Fibroblast of skin of abdomen (primary cell): ENCODE measurements around the gene BMP6.
"Not testable (repeated sequence)": the region's sequence is repeated elsewhere in the genome, so short reads cannot be mapped to it uniquely, and the experiment has no call there.

Experiments used
- DNase-seq: peaks from one replicate; pipeline ENCODE4 v3.0.0-alpha.2; 2013

The BMP6 gene

DNA sequence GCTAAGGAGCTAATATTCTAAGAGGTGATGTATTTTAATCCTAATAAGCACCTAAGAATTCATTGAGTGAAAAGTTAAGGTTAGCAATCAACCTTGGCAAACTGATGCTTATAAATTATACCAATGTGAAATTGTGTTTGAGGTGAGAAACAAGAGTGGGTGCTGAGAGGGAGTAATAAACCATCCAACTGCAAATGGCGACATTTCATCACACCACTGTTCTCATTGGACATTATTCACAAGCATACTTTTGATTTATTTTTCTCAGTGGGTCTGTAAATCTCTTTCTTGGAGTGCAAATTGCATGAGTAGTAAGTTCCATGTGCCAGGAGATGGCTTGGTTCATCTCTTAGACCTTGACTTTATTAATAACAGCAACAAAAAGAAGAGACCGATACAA, 71.5 kb downstream of the BMP6 start:
- no peak for DNase-seq

DNA sequence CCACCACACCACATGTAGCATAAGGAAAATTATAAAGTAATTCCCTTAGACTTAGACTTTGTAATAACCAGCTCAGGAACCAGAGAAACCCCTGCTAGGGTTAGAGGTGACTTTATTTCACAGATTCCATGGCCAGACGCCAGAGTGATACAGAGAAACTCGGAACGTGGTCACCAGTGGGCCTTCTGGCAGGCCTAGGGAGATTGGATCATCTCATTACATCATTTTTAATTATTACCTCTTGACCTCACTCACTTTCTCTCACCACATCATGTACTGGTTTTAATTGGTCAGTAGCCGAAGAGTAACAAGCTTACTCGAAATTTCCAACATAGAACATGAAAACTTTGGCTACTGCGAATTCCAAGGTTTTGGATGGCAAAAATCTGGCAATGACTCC, 72.9 kb downstream of the BMP6 start:
- no peak for DNase-seq

DNA sequence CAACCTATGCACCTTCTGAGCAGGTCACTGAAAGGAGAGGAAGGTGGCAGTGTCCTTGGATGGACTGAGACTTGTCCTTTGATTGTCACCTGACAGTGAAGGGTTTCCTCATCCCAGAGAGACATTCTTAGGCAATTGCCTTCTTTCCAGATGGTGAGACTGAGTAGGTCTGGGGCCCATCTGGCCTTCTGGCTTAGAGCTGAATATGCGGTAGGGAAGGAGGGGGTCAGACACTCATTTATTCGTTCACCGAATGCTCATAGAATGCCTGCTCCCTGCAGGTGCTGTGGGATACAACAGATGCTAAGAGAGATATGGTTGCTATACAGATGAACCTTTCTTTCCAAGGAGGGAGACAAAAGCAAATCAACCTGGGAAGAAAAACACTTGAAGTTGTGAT, 76.8 kb downstream of the BMP6 start:
- DNase-seq: no peak

DNA sequence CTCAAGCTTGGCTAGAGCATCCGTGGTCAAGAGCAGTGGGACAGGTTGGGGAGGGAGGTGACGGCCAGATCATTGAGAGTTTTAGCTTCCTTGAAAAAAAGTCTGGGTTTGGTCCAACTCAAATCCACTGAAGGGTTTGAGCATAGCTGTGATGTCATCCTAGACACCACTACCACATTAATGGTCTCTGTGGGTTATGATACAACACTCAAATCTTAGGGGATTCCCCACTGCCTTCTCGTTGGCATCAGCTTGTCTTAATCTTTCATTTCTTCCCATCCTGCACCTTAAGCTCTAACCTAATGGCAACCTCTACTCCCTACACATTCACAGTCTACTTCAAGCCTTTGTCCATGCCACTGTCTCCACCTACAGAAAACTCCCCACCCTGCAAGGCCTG, 77.3 kb downstream of the BMP6 start:
- DNase-seq: no peak

DNA sequence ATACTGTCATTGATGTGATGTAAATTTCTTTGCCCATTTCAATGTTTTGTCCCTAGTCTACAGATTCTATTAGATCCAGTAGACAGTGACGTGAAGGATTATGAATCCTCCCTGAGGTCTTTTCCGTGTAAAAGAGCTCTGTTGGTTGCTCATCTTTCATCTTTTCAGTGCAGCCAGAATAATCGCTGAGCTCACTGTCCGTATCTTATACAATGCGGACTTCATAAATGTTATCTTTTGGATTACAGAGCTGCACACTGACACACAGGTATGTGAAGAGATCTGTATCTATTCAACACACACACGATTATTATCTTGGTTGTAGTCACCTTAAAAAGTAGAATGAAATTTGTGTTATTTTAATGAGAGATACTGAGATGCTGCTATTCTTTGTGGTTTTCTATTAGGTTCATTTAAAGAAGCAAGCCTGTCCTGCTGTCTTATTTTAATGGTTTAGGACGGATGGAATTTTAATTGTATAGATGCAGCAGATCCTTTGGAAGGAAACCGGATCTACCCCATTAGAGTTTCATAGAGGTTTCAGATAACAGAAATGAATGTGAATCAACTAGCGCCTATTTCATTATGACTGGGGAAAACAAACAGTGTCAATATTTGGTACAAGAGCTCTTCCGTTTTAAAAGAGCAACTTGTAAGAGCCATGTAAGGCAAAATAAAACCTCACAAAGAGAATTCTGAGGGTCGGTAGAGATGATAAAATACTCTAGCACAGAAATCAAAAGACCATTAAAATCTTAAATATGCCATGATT, 79.4 kb downstream of the BMP6 start:
- DNase-seq: no peak

DNA sequence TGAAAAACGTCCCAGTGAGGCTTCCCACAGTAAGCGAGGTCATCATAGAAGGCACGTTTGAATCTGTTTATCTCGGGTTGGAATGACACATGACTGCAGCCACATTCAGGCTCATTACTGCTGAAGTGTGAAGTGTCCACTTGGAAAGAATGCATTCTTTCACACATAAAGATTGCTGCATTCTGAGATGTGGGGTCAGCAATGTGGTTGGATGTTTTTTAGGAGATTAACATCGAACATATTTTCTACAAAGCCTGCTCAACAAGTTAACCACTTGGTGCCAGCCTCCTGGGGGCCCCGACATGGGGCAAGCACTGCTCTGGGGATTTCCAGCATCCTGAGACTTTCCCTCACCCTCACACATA, 79.9 kb downstream of the BMP6 start:
- no peak for DNase-seq

DNA sequence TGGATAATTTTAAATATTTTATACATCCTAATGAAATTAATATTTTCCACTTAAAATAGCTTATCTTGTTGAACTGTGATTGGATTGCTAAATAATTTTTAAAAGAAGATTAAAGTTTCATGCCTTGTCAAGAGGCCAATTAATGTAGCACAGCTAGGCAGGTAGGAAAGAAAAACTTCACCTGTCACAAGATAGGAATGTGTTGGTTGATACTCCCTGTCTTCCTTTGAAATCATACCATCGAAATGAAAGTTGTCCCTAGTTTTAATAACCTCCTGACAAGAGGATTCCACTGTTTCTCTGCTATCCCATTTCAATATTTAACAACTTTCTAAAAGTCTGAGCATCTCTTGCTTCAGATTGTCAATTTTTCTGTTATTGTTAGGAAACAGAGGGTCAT, 80.8 kb downstream of the BMP6 start:
- no peak for DNase-seq

DNA sequence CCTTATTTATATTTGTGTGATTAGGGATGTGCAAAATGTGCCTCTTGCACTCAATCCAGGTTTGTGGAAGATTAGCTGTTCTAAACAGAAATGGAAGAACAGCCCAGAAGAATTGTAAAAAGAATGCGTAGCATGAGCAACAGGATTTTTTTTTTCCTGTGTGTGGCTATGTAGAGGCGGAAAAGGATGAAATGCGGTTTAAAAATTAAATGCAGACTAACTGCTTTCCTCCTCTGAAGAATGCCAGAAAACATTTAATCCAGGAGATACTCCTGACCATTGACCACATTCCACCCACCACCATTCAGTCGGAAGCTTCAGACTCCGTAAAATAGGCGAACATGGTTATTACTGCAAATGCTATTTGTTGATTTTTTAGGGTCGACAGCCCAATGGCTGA, 83.4 kb downstream of the BMP6 start:
- peak; percentile 46 for DNase-seq

DNA sequence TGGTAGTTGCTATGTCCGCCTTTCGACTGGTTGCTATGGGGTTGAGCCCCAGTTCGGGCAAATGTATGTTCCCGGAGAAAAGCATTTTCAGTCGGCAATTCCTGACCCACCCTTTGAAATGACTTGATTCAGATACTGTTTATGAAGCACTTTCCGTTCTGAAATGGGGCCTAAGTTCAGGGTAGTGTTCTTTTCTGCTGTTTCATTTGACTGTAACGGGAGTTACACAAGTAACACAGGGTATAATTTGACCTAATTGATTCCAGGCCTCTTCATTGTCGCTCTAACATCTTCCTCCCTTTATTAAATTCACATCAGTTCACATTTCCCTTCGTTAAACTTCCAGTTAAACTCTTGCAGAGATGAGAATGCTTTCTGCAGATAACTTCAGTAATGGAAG, 85.5 kb downstream of the BMP6 start:
- DNase-seq: peak; percentile 29

DNA sequence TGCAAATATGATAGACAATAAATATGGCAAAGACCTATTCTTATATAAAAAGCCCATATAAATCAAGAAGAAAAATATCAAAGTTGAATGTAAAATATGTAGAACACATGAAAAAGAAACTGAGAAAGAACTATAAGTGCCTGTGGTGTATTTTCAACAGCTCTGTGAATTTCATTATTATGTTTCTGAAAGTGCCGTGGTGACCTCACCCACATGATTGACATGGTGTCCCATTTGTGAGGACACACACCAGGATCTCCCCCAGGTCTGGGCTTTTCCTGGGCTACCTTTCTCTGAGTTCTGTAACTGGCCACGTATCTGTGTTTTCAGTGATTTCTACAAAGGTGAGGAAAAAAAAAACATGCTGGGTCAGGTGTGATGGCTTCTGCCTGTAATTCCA, 86.7 kb downstream of the BMP6 start:
- DNase-seq: no peak

DNA sequence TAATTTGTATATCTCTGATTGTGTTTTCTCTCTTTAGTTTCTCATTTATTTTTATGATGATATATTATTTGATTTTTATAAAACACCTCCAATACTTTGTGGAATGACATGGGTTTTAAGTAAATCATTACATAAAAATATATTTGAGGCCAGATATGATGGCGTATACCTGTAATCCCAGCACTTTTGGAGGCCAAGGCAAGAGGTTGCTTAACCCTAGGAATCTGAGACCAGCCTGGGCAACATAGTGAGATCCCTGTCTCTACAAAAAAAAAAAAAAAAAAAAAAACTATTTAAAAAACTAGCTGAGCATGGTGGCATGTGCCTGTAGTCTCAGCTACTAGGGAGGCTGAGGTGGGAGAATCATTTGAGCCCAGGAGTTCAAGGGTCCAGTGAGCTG, 87.3 kb downstream of the BMP6 start:
- no peak for DNase-seq

DNA sequence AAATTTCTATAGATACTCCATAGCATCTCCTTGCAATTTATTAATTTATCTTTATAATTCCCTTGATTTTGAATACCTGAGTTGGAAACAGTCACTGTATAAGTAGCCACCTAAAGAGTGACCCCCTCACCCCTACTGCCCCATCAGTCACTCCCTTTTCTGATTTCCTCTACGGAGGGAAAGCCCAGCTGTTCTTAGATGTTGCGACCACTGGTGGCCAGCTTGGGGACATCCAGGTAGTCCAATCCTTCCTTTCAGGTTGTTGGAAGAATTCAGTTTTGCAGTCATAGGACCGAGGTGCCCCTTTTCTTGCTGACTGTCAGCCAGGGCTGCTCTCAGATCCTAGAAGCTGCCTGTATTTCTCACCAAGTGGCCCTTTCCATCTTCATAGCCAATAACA, 87.8 kb downstream of the BMP6 start:
- DNase-seq: no peak

DNA sequence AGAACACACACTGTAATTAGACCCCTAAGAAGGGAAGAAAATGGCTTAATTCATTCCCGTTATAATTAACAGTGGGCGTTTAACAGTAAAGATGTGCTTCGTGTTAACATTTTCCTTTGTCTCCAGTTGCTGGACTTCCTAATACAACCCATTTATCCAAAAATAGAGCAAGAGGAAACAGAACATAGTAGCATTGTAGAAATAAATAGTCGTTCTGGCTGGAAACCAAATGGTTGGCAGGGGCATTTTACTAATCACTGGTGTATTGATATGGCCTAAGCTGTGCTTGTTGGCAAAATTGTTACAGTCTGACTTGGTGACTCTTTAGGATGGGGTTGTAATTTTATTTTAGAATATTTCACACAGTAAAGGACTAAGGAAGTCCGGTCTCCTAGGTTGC, 89.8 kb downstream of the BMP6 start:
- no peak for DNase-seq

DNA sequence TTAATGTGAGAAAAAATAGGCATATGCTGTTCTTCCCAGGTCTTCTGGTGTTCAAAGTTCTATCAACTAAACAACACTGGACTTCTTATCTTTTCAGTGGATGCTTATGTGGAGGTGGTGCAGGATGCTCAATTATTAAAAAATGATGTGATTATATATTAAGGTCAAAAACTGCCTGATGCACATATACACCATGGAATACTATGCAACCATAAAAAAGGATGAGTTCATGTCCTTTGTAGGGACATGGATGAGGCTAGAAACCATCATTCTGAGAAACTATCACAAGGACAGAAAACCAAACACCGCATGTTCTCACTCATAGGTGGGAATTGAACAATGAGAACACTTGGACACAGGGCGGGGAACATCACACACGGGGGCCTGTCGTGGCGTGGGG, 91.3 kb downstream of the BMP6 start:
- DNase-seq: not testable (repeated sequence)

DNA sequence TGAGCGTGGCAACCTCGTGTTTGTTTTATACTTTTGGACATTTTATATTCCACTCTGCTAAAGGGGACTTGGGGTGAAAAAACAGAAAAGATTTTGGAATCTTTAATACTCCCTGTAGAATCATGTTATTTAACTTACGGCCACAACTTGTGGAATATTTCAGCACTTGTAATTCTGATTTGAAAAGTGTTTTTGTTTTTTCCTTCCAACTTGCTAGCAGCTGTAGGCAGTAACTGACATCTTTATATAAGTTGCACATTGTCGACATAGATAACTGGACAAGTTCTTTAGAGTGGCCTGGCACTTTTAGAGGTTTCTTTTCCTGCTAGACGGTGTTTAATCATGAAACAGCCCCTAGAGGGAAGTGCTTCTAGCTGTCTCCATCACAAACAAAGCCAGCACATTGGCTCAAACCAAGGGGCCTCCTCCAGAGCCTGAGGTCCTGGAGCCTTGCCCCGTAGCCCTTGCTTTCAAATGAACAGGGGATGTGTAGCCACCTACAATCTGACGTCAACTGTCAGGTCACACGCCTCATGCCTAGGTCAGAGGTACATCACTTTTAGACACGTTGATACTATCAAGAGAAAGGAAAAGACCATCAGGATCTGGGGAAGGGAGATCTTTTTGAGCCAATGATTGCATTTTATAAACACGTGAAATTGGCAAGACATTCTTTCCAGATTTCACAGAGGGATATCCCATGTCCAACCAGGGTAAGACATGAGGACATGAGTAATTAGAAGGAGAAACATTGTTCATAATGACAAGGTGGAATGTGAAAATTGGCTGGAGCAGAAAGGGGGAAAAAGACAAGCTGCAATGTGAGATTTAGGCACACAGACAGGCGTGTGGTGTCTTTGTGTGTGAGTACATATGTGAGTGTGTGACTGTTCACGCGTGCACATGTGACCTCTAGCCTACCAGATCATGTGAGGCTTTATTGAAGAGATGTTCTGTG, 92.6 kb downstream of the BMP6 start:
- DNase-seq: peak; percentile 52

DNA sequence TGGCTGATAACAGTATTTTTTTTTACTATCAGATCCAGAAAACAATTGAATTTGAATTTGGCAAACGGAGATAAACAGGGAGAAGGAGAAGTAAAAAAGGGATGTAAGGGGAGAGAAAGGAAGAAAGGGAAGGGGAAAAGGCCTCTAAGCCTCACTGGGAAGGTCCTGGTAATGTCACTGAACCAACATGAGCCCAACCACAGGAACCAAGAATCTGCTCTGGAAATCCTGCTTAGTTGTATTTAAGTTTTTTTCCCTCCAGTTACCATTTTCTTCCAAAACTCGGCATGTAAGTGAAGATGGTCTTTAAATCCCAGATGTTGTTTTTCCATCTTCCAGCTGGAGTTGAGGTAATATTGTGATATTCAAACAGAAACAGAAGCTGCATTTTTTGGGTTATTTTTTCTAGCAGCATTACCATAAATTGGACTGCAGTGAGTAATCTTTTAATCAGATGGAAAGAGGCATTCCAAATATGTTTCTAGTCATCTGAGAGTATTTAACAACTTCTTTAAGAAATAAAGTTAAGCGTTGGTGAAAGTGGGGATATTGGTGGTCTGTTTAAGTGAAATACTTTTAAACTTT, 93.6 kb downstream of the BMP6 start:
- peak; percentile 62 for DNase-seq

DNA sequence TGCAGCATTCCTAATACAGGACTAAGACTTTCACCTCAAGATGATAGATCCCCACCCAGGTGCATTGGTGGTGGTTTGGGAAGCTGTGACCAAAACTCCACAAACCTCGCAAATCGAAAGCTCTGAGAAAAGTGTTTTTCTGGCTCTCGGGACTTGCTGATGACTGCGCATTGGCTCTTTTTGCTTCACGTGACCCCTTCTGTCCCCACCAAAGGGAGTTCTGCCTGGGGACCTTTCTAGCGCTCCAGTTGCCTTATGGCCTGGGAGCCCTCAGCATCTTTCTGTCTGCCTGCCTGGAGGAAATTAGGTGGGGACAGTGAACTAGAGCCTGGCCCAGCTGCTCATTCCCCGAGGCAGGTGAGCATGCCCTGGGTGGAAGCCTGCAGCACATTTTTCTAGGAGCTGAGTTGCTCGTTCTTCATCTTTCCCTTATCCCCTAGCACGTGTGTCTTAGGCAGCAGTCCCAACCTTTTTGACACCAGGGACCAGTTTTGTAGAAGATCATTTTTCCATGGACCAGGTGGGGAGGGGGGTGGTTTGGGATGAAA, 94.5 kb downstream of the BMP6 start:
- DNase-seq: no peak

DNA sequence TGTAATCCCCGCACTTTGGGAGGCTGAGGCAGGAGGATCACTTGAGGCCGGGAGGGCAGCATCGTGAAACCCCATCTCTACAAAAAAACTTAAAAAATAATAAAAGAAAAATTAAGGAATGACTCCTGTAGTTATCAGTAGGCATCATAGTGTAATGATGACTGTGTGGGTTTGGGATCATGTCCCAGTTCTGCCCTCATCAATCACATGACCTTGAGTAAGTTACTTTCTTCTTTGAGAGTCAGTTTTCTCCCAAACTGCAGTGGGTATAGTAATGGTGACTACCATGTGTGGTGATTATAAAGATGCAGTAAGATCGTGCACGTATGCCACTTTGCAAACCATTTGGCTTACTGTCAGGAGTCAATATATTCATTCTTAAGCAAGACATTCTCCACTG, 95.5 kb downstream of the BMP6 start:
- DNase-seq: peak; percentile 13

DNA sequence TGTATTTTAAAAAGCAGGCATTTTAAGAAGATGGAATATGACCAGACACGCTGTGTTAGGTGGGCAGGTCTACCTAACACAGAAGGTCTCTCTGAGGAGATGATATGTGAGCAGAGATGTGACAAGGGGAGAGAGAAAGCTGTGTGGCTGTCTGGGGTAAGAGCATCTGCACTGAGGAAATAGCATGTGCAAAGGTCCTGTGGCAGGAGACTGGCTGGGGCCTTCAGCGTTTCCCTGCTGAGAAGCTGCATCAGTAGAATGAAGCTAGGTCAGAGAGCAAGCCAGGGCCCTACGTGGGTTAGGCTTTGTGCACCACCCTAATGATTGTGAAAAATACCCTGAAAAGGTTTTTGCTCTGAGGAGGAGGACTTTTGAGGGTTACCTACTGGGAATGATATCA, 97.7 kb downstream of the BMP6 start:
- no peak for DNase-seq

DNA sequence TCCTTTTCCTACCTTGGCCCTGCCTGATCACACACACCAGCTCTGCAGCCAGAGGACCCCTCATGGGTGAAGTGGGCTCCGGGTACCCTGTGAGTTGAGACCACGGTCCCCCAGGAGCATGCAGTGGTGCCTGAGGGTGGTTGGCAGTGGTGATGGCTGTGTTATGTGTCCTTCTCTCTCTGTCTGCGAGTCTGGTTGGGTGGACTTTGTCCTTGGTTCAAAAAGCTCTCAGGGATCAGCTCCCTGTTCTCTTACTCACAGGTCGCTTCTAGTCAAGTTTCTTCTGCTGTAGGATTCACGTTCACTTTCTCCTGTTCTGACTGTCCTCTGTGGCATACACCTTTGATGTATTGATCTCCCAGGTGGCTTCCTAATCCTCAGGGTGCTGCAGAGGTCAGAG, 100.1 kb downstream of the BMP6 start:
- DNase-seq: no peak

DNA sequence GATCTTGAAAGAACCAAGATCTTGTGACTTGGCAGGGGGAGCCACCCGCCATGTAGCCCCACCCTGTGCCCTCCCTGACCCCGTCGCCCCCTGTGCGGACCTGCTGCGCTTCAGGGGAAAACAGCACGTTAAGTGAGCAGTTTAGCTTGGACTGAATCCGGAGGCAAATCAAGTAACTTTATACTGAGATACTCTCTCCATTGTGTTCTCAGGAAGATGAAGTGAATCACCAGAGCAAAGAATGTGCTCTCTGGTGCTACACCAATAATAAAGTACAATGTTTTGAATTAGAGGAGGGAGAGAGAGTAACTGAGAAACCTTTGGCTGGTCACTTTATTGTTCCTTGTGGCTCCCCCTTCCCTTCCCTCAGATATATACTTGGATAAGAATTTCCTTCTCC, 101.2 kb downstream of the BMP6 start:
- DNase-seq: peak; percentile 38

DNA sequence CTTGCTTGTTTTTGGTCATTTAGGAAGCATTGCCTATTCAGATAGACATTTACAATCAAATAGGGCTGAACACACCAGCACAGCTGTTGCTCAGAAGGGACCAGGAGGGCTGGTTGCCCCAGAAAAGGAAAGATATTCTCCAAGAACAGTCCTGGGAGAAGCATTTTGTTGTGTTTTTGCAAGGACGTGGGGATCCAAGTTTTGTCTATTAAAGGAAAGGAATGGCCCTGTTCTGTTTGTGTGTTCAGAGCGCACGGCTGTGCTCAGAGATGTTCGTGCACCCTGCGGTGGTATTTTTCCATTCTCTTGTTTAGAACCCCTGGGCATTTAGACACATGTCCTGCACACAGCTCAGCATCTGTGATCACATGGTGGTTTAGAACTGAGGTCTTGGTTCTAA, 102.2 kb downstream of the BMP6 start:
- DNase-seq: no peak
